Stimulated activated CD8-positive, alpha-beta memory T cell treated with anti-CD3 and anti-CD28 coated beads, Interleukin-4, amount 100 ng/mL, for 48 hours (primary cell): ENCODE results near the gene PDCD11.
"Not testable (repeated sequence)": the region's sequence is repeated elsewhere in the genome, so short reads cannot be mapped to it uniquely, and the experiment has no call there.

Experiments
- DNase-seq: peaks from one replicate; pipeline ENCODE4 v3.0.0-alpha.2; 2020

The PDCD11 gene

GRCh38 chr10:103475437-103475836, 79.0 kb downstream of the PDCD11 start:
- no peak for DNase-seq

DNA sequence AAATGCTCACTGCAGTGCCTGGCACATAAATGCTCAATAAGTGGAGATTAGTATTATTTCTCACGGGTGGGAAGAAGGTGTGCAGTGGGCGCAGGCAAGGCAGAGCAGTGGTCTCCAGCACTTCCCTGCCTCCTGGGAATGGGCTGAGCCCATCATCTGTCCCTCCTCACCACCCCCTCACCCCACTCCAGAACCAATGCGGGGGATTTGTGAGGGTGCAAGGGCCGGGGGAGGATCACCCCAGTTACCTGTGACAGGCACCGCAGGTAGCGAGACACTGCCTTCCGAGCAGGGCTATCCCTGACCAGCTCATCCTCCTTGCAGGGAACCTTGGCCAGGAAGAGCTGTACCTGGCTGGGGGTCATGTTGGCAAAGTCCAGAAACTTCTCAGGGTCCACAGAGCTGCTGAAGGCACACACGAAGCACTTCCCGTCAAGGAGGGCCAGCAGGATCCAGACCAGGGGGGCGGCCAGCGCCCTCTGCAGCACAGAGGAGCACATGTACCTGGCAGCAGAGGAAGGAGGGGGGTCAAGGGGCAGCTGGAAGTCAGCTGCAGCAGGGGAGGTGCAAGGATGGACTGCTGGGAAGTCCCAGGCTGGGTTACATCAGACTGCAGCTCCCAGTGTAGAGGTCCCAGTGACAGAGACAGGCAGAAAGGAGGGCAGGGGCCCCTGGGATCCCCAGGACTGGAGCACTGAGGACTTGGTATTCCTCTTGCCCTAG, 79.8 kb downstream of the PDCD11 start:
- DNase-seq = no peak

DNA sequence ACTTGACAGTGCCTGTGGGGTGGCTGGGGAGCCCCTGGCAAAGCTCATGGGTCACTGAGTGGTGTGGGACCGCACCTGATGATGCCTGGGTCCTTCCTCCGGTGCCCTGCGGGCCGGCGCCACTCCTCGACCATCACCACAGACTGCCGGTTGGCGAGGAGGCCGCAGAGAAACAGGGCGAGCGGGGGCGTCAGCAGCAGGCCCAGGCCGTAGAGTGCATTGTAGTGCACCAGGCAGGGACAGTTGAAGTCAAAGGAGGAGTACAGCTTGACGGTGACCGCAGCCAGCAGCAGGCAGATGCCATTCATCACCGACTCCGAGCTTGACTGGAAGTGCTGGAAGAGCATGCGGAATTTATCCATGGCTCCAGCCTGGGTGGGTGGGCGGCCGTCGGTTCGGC, 82.2 kb downstream of the PDCD11 start:
- DNase-seq = no peak

- DNase-seq = no peak
Measured at GRCh38 chr10:103479135-103479534, 82.7 kb downstream of the PDCD11 start, which contains the start of gene CALHM3. TSS of gene CALHM3 (minus strand) at chr10:103479240. CDS start at chr10:103479032, 208 bp downstream.

DNA sequence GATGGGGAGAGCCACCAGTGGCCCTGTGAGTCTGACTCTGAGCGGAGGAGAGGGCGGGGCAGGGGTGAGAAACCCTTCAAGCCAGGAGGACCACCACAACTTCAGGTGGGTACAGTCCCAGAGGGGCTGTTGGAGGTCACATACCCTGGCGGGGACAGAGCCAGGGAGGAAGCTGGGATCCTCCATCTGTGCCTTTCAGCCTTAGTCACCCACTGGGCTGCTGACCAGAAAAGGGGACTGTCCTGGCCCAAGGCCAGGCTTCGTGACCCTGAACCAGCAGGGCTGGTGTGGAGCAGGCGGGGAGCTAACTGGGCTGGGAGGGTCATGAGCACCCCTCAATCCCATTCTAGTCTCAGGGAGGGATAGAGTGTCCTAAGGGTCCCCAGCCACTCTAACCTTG, 84.1 kb downstream of the PDCD11 start:
- DNase-seq = no peak

DNA sequence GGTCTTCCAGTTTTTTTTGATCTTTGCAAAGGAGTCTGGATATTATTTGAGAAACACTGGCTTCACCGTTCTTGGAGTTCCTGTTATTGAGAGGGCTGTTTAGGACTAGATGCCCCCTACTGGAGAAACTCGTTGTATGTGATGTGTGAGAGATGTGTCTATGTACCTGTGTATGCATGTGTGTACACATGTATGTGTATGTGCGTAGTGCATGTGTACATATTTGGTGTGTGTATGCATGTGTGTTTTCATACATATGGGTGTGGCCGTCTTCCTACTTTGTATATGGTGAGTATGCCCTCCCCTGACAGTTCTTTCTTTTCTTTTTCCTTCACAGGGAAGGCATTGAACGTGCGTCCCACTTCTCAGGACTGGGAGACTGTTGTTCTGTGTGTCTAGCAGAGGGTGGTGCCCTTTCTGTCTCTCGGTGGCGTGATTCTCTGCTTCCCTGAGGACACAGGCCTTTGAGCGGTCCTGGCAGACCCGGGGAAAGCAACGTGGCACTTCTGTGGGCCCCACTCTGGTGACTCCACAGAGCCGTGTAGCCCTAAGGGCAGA, 85.6 kb downstream of the PDCD11 start:
- no peak for DNase-seq

DNA sequence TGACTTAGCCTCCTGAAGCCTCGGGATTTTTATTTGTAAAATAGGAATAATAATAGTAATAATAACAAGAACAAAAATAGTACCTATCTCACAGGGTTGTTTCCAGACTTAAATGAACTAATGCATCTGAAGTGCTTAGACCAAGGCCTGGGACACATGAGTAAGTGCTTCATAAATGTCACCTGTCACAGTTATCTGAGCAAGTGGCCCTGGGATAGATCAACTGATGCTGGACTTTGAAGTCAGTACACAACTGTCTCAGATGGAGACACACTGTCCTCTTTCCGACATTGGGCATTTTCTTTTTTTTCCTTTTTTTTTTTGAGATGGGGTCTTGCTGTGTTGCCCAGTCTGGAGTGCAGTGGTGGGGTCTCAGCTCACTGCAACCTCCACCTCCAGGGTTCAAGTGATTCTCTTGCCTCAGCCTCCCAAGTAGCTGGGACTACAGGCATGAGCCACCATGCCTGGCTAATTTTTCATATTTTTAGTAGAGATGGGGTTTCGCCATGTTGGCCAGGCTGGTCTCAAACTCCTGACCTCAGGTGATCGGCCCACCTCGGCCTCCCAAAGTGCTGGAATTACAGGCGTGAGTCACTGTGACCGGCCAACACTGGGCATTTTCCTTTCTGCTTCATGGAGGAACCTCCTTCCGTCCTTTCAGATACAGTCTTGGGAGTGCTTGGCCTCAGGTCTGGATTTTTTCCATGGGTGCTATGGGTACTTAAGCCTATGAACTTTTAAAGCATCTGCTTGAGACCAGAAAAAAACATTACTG, 90.4 kb downstream of the PDCD11 start:
- DNase-seq = not testable (repeated sequence)

GRCh38 chr10:103487410-103487708, 90.9 kb downstream of the PDCD11 start:
- no peak for DNase-seq

DNA sequence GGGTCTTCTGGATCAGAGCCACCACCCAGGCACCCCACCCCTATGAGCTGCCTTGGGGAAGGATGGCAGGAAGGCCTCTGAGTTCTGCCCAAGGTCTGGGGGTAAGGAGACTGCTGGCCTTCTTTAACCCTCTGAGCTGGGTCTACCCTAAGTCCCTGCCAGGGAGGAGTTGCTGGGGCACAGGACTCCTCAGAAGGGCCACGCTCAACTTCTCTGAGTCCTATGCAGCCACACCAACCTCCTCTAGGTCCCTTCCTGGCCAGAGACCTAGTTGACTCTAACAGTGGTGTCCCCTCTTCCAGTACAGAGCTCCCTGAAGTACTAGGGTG, 94.5 kb downstream of the PDCD11 start:
- DNase-seq = no peak

- DNase-seq = no peak
Measured at GRCh38 chr10:103491729-103492364, 95.4 kb downstream of the PDCD11 start.

- DNase-seq = no peak
Measured at GRCh38 chr10:103492655-103493261, 96.3 kb downstream of the PDCD11 start.

GRCh38 chr10:103493362-103493915, 97.0 kb downstream of the PDCD11 start, which contains the start of gene NEURL1:
TSS of gene NEURL1 (plus strand) at chr10:103493705. CDS start at chr10:103494388, 683 bp downstream.
- peak; percentile 47 for DNase-seq

- peak; percentile 51 for DNase-seq
Measured at GRCh38 chr10:103493916-103494877, 97.8 kb downstream of the PDCD11 start.

DNA sequence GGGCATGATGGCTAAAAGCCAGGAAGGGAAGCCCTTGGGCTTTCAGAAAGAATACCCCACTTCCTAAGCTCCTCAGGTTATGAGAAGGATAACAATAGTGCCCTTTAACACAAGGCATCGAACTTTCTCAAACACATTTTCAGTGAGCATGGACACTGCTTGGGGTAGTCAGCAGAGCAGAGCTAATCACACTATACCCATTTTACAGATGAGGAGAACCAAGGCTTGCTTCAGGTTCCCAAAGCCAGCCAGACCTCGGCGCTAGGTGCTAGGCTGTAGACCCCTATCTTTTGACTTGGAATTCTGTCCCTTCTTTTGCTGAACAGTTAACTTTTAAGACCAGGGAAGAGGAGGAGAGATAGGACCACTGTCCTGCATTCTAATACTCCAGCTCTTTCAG, 98.9 kb downstream of the PDCD11 start:
- DNase-seq = no peak
